ENCODE results near the gene USP14.
"Not testable (repeated sequence)": the region's sequence is repeated elsewhere in the genome, so short reads cannot be mapped to it uniquely, and the experiment has no call there.

USP14 gene

DNA sequence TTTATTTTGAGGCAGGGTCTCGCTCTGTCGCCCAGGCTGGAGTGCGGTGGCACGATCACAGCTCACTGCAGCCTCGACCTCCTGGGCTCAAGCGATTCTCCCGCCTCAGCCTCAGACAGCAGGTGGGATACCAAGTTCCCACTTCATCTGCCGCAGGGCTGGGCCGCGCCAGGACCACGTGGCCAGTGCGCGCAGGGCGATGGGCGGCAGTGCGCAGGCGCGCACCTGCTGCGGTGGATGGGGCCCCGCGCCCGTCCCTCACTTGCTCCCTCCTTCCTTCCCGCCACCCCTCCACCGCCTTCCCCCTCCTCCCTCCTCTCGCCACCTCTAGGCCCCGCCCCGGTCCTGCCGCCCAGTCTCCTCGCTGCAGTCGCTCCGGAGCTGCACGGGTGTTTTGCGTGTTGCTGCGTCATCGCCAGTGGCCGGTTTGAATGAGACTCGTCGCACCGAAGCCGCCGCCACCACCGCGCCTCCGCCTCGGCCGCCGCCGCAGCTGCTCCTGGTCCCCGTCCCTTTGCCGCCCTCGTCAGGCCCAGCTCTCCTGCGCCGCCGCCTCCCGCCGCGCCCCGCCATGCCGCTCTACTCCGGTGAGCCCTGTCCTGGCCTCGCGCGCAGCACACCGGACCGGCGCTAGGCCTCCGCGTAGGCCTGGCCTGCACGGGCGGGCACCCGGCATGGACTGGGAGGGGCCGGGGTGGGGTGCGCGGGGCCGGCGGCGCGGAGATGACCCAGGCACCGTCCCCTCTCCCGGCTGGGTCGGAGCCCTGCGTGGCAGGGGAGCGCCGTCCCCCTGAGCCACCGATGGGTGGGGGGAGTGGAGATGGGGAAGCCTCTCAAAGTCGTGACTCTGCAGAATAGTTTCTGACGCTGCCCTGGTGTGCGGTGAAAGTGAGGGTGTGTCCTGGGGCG, at the start of gene USP14:
Gene USP14 (plus strand): TSS at position 430 of the 909 bp plus-strand sequence. CDS start 142 bp downstream, at position 572.
- no peak for FAIRE-seq

DNA sequence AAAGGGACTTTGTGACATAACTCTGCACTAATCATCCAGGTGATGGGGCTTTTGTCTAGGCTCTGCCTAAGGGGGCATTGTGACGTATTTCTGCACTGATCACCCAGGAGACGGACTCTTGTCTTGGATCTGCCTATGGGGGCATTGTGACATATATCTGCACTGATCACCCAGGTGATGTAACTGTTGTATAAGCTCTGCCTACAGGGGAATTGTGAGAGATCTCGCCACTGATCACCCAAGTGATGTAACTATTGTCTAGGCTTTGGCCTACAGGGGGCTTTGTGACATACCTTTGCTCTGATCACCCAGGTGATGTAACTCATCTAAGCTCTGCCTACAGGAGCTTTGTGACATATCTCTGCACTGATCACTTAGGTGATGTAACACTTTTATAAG, 49.7 kb upstream of the USP14 start:
- not testable (repeated sequence) for FAIRE-seq

DNA sequence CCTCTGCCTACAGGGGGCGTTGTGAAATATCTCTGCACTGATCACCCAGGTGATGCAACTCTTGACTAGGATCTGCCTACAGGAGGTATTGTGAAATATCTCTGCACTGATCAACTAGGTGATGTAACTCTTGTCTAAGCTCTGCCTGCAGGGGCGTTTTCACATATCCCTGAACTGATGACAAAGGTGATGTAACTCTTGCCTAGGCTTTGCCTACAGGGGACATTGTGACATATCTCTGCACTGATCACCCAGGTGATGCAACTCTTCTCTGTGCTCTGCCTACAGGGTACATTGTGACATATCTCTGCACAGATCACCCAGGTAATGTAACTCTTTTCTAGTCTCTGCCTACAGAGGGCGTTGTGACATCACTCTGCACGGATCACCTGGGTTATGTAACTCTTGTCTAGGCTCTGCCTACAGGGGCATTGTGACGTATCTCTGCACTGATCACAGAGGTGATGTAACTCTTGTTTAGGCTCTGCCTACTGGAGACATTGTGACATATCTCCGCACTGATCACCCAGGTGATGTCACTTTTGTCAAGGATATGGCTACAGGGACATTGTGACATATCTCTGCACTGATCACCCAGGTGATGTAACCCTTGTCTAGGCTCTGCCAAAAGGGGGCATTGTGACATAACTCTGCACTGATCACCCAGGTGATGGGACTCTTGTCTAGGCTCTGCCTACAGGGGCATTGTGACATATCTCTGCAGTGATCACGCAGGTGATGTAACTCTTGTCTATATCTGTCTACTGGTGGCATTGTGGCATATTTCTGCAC, 49.0 kb upstream of the USP14 start:
- not testable (repeated sequence) for FAIRE-seq

DNA sequence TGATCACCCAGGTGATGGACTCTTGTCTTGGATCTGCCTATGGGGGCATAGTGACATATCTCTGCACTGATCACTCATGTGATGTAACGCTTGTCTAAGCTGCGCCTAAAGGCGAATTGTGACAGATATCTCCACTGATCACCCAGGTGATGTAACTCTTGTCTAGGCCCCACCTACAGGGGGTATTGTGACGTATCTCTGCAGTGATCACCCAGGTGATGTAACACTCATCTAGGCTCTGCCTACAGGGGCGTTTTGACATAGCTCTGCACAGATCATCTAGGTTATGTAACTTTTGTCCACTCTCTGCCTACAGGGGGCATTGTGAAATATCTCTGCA, 48.5 kb upstream of the USP14 start:
- FAIRE-seq = not testable (repeated sequence)

DNA sequence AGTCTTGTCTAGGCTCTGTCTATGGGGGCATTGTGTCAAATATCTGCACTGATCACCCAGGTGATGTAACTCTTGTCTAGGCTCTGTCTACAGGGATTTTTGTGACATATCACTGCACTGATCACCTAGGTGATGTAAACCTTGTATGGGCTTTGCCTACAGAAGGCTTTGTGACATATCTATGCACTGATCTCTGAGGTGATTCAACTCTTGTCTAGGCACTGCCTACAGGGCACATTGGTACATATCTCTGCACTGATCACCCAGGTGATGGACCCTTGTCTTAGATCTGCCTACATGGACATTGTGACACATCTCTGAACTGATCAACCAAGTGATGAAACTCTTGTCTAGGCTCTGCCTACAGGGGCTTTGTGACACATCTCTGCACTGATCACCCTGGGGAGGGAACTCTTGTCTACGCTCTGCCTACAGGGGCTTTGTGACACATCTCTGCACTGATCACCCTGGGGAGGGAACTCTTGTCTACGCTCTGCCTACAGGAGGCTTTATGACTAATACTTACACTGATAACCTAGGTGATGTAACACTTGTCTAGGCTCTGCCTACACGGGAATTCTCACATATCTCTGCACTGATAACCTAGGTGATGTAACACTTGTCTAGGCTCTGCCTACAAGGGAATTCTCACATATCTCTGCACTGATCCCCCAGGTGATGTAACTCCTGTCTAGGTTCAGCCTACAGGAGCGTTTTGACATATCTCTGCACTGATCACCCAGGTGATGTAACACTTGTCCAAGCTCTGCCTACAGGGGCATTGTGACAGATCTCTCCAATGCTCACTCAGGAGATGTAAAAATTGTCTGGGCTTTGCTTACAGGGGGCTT, 47.8 kb upstream of the USP14 start:
- FAIRE-seq = not testable (repeated sequence)

DNA sequence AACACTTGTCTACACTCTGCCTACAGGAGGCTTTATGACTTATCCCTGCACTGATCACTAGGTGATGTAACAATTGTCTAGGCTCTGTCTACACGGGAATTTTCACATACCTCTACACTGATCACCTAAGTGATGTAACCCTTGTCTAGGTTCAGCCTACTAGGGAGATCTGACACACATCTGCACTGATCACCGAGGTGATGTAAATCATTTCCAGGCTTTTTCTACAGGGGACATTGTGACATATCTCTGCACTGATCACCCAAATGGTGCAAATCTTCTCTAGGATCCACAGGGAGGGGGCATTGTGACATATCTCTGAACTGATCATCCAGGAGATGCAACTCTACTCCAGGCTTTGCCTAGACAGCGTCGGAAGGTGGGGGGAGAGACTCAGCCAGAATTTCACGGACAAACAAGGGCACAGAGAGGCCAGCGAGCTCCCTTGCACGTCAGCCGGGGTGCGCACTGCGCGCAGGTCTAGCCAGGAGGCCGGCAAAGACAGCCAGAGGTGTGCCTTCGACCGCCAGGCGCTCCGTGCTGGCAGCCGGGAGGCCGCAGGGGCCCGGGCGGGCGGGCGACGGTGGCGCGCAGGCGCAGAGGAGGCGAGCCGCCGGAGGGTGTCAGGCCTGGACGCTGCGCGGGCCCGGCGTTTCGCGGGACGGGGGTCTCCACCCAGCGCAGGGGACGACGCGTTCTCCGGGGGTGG, 46.9 kb upstream of the USP14 start:
- FAIRE-seq = no peak

DNA sequence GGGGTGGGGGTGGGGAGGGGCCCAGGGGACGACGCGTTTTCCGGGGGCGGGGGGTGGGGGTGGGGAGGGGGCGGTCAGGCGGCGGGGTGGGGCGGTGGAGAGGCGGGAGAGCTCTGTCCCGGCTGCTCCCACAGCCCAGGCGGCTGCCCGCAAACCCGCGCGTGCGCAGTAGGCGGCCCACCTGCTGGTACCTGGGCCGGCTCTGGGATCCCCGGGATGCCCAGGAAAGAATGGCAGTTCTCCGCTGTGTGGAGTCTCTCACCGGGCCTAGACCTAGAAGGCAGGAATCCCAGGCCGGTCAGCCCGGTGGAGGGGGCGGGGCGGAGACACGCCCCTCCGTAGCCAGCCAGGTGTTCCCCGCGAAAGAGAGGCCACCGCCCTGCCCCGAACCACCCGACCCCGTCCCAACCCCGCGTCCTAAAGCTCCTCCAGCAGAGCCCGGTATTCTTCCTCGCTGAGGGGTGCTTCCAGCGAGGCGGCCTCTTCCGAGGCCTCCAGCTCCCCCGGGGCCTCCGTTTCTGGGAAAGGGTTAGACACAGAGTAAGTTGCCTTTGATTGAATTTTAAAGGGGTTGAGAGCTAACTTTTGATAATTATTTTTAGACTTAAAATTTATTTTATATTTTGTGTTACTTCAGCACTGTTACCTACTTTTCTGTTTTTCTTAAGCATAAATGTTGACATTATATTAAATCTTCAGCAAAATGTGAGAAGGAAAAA, 46.2 kb upstream of the USP14 start:
- peak; percentile 84 for FAIRE-seq

DNA sequence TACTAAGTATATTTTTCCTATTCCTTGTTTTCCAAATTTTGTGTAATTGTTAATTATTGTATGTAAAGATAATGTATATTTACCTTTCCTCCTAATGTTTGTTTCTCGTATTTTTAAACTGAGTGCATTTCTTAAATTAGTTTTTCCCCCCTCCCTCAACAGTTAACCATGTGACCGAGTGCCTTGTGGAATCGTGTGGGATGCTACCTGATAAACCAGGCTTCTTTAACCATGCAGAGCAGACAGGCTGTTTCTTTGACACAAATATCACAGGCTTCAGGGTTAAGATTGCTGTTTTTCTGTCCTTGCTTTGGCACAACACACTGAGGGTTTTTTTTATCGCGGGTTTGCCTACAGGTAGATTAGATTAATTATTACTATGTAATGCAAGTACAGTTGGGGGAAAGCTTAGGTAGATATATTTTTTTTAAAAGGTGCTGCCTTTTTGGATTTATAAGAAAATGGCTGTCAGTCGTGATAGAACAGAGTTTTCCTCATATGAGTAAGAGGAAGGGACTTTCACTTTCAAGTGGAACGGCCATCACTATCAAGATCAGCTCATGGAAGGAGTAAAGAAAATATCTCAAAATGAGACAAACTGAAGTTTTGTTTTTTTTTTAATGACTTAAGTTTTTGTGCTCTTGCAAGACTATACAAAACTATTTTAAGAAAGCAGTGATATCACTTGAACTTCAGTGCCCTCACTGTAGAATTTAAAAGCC, 37.7 kb upstream of the USP14 start:
- FAIRE-seq = not testable (repeated sequence)

DNA sequence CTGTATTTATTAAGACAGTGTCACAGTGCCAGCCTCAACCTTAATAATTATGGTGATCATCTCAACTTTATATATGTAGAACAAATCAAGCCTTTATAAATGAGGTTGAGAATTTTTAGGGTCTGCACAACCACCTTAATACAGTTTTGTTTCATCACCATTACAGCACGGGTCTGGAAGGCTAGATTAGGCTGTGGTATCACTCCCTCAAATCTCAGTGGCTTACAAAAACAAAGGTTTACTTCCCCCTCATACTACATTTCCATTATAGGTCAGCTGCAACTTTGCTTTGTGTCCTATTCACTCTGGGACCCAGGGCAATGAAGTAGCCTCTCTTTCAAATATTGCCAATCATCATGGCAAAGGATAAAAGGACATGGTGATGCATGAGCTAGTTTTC, 23.3 kb upstream of the USP14 start:
- no peak for FAIRE-seq

DNA sequence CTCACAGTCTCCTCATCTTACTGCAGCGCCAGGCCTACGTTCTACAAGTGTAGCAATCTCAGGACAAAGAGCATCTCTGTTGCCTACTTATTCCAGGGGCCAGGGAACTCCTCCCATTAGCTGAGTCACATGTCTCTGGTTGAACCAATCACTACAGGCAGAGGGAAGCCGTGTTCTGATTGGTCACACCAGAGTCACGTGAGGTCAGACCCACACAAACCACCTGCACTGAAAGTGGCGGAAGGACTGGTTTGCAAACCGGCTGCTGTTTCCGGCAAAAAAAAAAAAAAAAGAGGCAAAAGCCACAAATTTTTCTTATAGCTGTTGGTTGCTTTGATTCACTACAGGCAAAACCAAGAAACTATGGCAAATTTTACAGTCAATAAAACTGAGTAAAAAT, 21.9 kb upstream of the USP14 start:
- FAIRE-seq = no peak

DNA sequence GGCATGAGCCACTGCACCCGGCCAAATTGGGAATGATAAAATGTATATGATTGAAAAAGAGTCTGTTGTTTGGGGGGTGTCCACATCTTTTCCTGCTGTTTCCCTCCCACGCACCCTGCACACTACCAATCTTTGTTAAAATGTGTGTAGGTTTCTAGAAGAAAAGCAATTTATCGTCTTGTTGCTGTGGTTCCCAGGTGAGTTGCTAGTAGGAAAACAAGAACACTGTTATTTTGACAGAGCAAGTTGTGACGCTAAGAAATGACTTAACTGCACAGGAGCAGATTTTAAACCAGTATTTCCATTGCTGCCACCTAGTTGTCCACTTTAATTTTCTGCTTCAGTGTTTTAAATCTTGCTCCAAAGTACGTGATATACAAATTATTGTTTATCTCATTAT, 21.0 kb upstream of the USP14 start:
- no peak for FAIRE-seq

DNA sequence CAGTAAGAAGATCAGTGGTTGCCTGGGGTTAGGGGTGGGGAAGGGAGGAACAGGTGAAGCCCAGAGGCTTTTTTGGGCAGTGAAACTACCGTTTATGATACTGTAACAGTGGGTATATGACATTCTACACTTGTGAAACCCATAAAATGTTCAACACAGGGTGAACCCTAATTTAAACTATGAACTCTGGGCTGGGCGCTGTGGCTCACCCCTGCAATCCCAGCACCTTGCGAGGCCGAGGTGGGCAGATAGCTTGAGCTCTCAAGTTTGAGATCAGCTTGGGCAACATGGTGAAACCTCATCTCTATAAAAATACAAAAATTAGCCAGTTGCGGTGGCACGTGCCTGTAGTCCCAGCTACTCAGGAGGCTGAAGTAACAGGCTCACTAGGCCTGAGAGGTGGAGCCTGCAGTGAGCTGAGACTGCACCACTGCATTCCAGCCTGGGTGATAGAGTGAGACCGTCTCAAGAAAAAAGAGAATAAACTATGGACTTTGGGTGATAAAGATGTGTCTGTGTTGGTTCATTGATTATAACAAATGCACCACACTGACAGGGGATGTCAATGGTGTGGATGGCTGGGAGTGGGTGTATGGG, 17.6 kb upstream of the USP14 start:
- no peak for FAIRE-seq

DNA sequence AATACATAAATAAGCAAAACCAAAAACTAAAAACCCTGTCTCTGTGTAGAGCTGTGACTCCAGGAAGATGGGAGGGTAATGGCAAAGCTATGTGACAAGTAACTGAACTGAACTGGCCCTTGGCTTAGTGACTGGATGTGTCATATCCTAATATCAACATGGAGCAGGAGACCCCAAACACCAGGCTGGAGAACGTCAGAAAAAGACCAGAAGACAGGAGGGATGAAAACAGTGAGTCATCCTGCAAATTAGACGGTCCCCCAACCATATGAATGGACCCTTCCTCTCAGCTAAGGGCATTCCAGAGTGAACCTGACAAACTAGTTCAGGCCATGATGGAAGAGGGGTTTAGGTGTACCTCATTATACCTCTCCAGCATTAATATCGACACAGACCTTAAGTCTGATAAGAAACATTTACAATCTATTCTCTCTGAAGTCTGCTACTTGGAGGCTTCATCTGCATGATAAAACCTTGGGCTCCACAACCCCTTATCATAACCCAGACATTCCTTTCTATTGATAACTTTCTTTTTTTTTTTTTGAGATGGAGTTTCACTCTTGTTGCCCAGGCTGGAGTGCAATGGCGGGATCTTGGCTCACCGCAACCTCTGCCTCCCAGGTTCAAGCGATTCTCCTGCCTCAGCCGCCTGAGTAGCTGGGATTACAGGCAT, 15.6 kb upstream of the USP14 start:
- not testable (repeated sequence) for FAIRE-seq

DNA sequence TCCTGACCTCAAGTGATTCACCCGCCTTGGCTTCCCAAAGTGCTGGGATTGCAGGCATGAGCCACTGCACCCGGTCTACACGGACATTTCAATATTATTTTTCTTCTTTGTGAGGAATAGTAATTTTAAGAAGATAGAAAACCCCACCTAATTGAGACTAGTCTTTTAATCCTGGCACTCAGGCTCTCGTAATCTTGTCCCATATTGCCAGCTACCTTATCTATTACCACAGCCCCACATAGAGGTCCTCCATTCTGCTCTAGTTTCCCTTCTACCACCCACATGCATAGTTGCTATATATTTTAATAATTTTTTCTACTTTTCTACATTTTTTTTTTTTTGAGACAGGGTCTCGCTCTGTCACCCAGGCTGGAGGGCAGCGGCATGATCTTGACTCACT, 9.5 kb upstream of the USP14 start:
- FAIRE-seq = no peak

DNA sequence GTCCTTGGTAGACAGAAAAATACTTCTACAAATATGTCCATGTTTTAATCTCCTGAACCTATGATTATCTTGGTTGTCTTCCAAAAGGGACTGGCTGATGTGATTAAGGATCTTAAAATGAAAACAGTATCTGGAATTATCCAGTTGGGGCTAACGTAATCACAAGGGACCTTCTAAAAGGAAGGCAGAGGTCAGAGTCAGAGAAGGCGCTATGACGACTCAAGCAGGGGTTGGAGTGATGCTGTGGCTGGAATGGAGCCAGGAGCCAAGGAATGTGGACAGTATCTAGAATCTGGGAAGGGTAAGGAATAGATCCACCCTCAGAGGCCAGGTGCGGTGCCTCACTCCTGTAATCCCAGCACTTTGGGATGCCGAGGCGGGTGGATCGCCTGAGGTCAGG, 4.2 kb upstream of the USP14 start:
- no peak for FAIRE-seq

DNA sequence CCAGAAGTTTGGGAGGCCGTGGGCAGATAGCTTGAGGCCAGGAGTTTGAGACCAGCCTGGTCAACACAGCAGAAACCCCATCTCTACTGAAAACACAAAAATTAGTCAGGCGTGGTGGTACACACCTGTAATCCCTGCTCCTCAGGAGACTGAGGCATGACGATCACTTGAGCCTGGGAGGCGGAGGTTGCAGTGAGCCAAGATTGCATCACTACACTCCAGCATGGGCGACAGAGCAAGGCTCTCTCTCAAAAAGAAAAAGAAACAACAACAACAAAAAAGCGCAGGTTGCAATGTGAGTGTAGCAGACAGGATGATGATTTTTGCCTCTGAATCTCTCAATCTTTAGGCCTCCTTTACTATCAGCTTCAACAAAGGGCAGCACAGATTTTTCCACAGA, 2.7 kb upstream of the USP14 start:
- FAIRE-seq = no peak

DNA sequence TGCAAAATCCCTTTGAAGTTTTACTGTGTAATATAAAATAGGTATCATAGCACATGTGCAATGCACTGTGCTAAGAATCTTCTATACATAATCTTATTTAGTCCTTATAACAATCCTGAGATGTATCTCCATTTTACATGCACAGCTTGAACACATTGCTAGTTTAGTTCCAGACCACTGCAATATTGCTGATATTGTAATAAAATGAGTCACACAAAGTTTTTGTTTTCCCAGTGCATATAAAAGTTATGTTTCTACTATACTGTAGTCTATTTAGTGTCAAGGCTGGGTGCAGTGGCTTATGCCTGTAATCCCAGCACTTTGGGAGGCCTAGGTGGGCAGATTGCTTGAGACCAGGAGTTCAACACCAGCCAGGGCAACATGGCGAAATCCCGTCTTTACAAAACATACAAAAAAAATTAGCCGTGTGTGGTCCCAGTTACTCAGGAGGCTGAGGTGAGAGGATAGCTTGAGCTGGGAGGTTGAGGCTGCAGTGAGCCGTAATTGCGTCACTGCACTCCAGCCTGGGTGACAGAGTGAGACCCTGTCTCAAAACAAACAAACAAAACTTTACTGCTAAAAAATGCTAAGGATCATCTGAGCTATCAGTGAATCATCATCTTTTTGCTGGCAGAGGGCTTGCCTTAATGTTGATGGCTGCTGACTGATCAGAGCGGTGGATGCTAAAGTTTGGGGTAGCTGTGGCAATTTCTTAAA, 1.7 kb upstream of the USP14 start:
- FAIRE-seq = no peak

DNA sequence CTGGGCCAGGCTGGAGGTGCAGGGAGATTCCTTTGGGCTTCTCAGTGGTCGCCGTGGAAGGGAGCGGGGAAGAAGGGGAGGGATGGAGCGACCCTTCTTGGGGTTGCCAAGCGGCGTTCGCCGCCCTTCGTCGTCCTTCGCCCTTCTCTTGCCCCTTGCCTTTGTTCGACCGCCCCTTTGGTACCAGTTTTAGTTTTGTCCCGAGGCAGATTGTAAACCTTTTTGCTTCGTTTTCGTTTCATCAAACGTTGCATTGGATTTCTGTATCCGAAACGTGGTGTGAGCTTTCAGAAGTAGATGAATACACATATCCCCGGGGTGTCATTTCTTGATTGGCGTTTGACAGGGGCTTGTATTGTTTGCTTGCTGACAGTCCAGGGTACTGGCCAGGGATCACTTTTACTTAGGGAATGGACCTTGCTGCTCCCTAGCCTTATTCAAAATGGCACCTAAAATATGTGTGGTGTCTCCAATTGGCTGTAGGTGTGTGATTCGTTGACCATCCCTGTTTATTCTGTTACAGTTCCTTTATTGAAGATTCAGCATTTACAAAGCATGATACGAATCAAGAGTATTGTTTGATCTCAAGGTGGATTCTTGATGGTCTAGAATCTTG, 788 bp downstream of the USP14 start:
- FAIRE-seq = no peak

DNA sequence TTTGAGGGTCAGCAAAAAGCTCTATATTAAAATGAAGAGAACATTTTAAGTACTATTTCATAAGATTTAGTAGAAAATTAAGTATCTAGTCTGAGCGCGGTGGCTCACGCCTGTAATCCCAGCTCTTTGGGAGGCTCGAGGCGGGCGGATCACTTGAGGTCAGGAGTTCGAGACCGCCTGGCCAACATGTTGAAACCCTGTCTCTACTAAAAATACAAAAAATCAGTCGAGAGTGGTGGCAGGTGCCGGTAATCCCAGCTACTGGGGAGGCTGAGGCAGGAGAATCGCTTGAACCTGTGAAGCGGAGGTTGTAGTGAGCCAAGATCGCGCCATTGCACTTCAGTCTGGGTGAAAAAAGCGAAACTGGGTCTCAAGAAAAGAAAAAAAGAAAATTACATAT, 1.6 kb downstream of the USP14 start:
- FAIRE-seq = no peak

Data from endometrium (tissue), 2 donors.